Spleen (tissue), 7 donors: ENCODE measurements around the gene ADIPOR2.

Source experiments
- POLR2A ChIP-seq, 3 donors: fragments of 450-650 bp; IDR thresholded peaks; one replicate each; pipeline ENCODE4 v1.5.1; 2017; ENCODE audit warnings: antibody characterized with exemption in 3 of 3, mild to moderate bottlenecking in 1 of 3
- TF ChIP-seq, protein P1 (sequence below), 11 experiments: fragments of 200-600 bp in 7 of 11; fragments of 450-650 bp in 4 of 11; sonication (generic) in 4 of 11; IDR thresholded peaks in 8 of 11; conservative IDR thresholded peaks in 3 of 11; 1 replicate in 7 of 11; 2 replicates in 4 of 11; pipeline versions ENCODE4 v1.4.0 to v1.8.0; 2016 to 2021; ENCODE audit warnings: antibody characterized with exemption in 11 of 11, inconsistent platforms in 4 of 11, mild to moderate bottlenecking in 1 of 11
- donor health status: DM: no; HTN: no; CAD: no; lungs with moderate emphysema.
- donor health status: DM: no; HTN: no; CAD: no.
- donor health status: DM: no; HTN: no; CAD: no.

DNA sequence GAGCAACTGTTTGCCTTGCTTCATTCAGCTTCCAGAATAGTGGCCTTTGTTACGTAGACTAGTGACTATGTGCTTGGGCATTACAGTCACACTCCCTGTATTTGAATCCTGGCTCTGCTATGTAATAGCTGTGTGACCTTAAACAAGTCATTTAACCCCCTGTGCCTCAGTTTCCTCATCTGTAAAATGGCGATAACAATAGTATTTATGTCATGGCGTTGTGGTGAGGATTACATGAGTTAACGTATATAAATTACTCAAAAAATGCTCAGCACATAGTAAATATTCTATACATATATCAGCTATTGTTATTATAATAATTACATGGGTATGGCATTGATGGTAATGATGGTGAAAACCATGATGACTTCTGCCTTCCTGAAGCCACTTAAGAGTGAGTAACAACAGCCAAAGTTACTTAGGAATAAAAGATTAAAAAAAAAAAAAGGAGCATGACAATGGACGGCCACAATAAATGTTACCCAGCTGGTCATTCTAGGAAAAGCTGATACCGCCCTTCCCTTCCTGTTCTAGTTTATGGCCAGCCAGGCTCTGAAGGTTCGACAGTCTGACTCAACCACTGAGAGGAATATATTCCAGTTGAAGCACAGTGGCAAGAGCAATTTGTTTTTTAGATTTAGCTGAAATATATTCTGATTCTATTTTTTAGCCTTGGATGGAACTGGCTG, 9.9 kb upstream of the ADIPOR2 start:
- TF ChIP-seq POLR2A (IDR thresholded peaks at IDR 0.05) = no peak
- TF ChIP-seq, protein P1, sequence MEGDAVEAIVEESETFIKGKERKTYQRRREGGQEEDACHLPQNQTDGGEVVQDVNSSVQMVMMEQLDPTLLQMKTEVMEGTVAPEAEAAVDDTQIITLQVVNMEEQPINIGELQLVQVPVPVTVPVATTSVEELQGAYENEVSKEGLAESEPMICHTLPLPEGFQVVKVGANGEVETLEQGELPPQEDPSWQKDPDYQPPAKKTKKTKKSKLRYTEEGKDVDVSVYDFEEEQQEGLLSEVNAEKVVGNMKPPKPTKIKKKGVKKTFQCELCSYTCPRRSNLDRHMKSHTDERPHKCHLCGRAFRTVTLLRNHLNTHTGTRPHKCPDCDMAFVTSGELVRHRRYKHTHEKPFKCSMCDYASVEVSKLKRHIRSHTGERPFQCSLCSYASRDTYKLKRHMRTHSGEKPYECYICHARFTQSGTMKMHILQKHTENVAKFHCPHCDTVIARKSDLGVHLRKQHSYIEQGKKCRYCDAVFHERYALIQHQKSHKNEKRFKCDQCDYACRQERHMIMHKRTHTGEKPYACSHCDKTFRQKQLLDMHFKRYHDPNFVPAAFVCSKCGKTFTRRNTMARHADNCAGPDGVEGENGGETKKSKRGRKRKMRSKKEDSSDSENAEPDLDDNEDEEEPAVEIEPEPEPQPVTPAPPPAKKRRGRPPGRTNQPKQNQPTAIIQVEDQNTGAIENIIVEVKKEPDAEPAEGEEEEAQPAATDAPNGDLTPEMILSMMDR (IDR thresholded peaks at IDR 0.05 in 8 of 11, conservative IDR thresholded peaks at IDR 0.05 in 3 of 11) = no peak
